DMS153 treated with DMSO at 0.1 percent for 48 hours (cell line): ENCODE results near the gene SLC16A1.
"Not testable (repeated sequence)": the region's sequence is repeated elsewhere in the genome, so short reads cannot be mapped to it uniquely, and the experiment has no call there.

Experiments
- DNase-seq: peaks from one replicate; lab custom pipeline; 2025; ENCODE audit not compliant: unreplicated experiment; lab: John Stamatoyannopoulos, UW

Gene SLC16A1

DNA sequence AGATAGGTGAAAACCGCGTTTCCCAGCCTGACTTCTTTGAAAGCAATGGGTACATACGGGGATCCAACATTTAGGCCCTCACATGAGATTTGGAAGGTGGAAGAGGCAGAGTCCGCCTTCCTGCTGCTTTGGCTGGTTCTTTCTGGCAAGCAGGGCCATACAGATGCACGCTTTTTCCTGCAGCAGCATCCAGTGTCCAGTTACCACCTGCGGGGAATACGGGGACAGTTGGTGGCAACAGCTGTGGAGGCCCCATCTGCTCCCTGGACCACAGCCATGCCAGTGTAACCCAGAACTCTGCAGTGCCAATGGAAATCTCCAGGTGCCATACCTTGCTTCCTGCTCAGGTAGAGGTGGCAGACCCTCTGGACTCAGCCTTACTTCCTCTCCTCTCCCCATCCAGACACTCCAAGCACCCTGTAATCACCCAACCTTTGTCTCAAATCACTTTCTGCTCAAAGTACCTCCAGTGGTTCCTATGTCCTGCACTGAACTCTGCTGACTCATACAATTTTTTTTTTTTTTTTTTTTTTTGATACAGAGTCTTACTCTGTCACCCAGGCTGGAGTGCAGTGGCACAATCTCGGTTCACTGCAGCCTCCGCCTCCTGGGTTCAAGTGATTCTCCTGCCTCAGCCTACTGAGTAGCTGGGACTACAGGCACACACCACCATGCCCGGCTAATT is 68.3 kb downstream of the SLC16A1 start:
- DNase-seq: no peak

DNA sequence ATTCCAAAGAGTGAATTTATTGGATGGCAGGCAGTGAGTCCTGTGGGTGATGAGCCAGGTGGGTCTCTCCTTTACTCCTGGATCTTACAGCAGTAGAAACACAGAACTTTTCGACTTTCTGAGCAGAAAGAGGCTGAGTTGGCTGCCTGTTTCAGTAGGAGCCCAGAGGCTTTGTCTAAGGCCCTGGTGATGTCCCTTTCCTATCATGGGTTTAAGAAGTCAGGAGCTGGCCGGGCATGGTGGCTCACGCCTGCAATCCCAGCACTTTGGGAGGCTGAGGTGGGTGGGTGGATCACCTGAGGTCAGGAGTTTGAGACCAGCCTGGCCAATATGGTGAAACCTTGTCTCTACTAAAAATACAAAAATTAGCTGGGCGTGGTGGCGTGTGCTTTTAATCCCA is 71.0 kb downstream of the SLC16A1 start:
- not testable (repeated sequence) for DNase-seq

DNA sequence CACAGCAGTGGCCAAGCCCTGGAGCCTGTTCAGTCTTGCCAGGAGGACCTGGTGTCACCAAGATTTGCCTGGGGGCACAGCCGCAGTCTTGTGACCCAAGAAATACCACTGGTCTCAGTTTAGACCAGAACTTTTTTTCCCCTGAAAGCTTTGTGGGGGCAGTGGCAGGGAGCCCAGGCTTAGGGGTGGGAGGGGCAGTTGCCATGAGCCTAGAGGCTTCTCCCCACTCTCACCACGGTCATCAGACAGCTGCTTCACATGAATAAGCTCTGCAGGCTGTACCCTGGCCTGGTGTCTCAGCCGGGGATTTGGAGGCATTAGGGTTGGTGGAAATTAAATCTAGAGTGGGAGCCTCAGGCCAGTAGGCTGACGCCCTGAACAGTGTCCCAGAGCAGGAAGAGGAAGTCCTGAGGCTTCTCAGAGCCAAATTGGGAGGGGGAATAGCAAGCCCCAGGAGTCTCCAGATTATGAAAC is 73.7 kb downstream of the SLC16A1 start:
- DNase-seq: no peak

DNA sequence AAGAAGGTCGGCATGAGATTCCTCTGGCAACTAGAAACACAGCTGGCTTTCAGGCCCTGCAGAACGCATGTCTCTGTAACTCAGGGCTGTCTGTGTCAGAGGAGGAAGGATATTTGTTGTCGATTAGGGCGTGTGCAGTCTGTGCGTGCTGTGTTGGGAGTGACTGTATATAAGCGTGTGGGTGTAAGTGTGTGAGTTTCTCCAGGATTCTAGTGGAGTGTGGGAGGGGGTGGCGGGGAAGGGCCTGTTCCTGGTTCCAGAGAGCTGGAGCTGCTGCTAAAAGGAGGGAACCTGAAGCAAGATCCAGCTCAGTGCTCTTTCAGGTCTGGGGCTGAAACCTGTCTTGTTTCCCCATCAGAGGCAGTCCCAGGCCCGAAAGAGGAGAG is 74.3 kb downstream of the SLC16A1 start:
- DNase-seq: no peak

DNA sequence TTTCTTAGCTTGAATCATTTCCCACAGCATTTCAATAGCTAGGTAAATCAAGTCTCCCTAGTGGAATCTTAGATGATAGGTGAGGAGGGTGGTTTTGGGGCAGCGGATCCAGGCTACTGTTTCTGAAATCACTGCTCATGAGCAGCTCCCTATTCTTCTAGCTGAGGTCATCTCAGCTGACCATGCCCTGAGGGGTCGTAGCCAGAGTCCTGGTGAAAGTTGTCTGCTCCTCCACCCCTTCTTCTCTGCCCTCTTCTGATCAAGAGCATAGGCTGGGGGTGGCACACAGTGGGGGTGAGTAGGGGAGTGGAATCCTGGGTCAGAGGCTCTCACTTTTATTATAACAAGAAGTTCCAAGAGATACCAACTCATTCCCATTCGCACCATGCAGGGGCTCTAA is 76.2 kb downstream of the SLC16A1 start:
- DNase-seq: no peak

DNA sequence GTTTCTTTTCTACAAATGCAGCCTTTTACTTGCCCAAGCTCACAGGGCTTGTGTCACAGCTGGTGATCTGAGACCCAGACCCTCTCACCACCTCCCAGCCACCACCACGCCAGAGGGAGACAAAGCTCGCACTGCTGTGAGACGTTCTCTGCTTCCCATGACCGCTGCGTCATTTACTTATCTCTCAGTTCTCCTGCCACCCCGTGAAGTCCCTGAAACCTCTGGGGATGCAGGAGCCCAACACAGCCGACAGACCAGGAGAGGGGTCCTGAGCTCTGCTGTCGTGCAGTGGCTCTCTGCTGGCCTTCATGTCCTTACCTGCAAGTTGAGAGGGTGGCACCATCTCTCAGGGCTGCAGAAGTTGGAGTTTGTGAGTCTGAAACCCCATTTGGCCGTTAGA is 77.7 kb downstream of the SLC16A1 start:
- DNase-seq: no peak

DNA sequence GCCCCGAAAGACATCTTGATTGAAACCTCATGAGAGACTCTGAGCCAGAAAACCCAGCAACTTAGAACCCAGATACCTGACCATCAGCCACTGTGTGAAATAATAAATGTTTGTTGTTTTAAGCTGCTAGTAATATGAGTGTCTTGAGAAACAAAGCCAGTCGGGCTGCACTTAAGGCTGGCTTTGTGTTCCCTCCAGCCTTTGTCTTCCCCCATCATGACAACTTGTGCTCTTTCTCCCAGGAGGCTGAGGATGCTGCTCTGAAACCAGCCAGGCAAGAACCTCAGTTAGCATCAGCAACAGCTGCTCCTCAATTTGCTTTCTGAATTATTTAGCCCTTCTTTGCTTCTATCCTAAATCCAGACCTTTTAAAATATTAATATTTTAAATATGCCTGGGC is 78.2 kb downstream of the SLC16A1 start:
- no peak for DNase-seq

DNA sequence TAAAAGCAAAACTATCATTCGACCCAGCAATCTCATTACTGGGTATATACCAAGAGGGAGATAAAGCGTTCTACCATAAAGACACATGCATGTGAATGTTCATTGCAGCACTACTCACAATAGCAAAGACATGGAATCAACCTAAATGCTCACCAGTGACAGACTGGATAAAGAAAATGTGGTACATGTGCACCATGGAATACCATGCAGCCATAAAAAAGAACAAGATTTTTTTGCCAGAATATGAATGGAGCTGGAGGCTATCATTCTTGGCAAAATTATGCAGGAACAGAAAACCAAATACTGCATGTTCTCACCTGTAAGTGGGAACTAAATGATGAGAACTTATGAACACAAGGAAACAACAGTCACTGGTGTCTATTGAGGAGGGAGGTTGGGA is 79.7 kb downstream of the SLC16A1 start:
- no peak for DNase-seq

DNA sequence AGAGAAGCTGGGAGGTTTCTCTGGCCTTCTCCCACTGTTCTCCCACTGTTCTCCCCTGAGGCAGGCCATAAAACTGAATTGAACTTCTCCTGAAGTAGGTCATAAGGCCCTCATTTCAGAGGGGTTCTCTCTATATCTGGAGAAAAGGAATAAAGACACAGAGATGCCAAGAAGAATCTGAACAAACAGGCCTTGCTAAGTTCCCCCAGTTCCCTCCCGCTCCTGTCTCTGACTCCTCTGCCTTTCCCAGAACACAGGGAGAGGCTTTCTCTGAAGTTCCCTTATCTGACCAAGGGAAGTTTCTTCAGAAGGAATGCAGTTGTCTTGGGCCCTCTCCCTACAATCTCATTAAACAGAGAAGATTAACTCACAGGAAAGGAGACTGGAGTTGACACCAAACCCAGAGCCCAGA is 83.4 kb downstream of the SLC16A1 start:
- DNase-seq: no peak

DNA sequence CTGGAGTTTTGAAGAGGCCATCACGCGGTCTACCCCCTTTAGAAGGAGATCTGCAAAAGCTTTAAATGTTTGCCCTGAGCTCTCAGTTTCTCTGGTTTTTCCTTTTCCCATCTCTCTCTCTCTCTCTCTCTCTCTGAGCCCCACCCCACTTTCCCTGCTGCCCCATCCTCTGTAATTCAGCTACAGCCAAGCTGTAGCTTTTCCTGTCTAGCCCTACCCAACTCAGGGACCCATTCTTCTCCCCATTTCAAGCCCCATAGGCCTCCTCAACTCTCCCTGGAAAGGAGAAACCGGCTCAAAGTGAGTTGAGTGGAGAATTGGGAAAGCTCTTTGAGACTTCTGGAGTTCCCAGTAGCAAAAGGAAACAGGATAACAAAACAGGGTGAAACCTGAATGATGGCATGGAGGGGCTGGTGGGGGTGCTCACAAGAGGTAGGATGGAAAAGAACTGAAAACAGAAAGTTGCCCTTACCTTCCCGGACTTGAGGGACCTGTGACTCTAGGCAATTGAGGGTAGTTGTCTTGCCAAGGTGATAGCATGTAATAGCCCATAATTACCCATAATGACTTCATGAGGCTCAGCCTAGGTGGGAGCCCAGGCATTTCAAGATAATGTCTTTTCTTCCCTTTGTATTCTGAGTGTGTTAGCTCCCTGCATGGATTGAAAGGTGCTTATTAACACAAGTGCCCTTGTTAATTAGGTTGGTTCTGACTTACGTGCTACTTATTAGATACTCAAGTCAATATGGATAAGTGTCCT is 84.9 kb downstream of the SLC16A1 start:
- no peak for DNase-seq

DNA sequence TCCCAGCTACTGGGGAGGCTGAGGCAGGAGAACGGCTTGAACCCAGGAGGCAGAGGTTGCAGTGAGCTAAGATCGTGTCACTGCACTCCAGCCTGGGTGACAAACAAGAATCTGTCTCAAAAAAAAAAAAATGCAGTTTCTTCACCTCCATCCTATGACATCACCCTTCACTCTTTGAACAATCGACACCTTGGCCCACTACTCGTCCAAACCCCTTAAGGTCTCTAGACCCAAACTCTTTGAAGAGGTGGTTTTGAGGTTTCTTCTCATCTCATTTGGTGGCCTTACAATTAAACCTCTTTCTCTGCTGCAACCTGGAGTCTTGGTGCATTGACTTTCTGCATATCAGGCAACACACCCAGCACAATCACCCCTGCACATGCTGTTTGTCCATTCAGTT is 86.1 kb downstream of the SLC16A1 start:
- no peak for DNase-seq

DNA sequence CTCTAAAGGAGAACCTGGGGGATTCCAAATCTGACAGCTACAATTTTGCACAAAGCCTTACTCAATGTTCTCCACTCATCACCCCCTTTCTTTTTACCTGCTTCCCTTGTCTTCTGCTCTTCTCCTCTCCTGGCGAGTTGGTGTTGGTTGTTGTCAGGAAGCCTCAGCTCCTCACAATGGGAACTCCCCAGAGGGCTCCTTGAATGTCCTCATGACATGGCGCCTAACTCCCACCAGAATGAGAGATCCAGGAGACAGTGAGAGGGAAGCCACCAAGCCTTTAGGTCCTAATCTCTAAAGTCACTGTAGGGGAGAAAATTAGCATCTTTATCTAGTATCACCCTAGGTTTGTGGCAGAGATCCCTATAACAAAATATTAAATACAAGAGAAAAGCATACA is 87.8 kb downstream of the SLC16A1 start:
- no peak for DNase-seq

DNA sequence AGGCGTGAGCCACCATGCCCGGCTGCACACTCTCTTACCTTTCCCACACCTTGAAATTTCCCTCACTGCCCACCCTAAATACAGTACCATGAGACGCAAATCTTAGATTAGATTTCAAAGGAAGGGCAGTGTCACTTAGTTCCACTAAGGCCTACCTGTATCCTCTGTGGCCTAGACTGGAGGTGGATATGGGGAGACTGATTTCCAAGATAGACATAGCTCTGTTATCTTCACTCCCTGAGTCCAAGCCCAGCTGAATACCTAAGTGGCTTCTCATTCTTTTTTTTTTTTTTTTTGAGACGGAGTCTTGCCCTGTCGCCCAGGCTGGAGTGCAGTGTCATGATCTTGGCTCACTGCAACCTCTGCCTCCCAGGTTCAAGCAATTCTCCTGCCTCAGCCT is 89.0 kb downstream of the SLC16A1 start:
- no peak for DNase-seq

DNA sequence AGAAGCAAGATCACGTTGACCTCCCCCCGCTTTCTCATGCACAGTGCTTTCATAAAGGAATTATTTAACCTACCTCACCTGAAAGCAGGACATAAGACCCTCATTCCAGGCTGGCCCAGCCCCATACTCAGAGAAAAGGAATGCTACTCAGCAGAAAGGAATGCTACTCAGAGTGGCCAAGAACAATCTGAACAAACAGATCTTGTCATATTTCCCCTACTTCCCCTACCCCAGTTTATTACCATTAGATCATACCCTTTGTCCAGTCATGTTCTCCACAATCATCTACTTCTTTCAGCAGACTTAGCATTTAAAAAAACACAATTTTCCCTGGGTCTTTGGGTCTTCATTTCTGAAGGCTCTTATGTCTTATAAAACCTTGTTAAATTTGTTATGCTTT is 89.8 kb downstream of the SLC16A1 start:
- DNase-seq: no peak

DNA sequence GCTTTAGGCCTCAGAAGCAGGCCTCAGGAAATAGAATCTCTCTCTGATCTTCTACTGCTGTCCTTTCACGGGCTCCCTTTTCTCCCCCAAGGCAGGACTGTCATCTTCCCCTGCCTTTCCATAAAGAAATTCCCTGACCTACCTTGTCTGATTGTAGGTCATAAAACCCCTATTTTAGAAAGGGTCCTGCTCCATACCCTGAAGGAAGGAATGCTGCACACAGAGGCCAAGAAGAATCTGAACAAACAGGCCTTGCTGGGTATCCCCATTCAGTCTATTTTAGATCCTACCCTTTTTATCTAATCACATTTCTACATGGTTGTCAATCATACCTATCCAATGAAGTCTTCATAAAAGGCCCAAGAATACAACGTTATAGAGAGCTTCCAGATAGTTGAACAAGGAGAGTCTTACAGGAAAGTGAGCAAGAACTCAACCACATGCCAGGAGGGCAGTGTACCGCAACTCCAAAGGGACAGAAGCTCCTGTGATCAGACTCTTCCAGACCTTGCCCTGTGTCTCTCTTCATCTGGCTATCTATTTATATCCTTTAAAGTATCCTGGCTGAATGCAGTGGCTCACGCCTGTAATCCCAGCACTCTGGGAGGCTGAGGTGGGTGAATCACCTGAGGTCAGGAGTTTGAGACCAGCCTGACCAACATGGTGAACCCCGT is 93.1 kb downstream of the SLC16A1 start:
- DNase-seq: no peak
